HepG2 (cell line): Measurements from ENCODE around the gene ACRBP. TPM values are rescaled to one million over a fixed set of nuclear protein-coding genes. Genes with fewer than 3 reads are reported as not detected.
A peak's percentile ranks its signal among the peaks of the same experiment; 100 is the strongest.

ENCODE experiments used
- AHDC1 ChIP-seq: sonication (generic); formaldehyde crosslinking; IDR thresholded peaks from 2 replicates; pipeline ENCODE4 v1.5.1; 2020; ENCODE audit warnings: mild to moderate bottlenecking, missing genetic modification reagents, borderline replicate concordance
- CCAR2 ChIP-seq: fragments of 200-400 bp; formaldehyde crosslinking; optimal IDR thresholded peaks from 2 replicates; pipeline ENCODE3; 2018; ENCODE audit warnings: low read depth, mild to moderate bottlenecking, low read length, moderate library complexity
- GATA4 ChIP-seq: sonication (generic); IDR thresholded peaks from 2 replicates; pipeline ENCODE4 v1.6.1; 2016; ENCODE audit warnings: antibody characterized with exemption, low read depth, borderline replicate concordance
- PATZ1 ChIP-seq: sonication (generic); formaldehyde crosslinking; IDR thresholded peaks from 2 replicates; pipeline ENCODE4 v1.4.0; 2020; ENCODE audit warnings: missing genetic modification reagents
- RFXANK ChIP-seq: IDR thresholded peaks from 2 replicates; pipeline ENCODE4 v1.6.1; 2016
- SIX4 ChIP-seq: sonication (generic); formaldehyde crosslinking; IDR thresholded peaks from 2 replicates; pipeline ENCODE4 v1.4.0; 2020; ENCODE audit warnings: missing genetic modification reagents
- SPEN ChIP-seq: sonication (generic); formaldehyde crosslinking; IDR thresholded peaks from 2 replicates; pipeline ENCODE4 v1.5.1; 2020; ENCODE audit warnings: low read depth, mild to moderate bottlenecking, missing genetic modification reagents
- SRSF1 ChIP-seq: fragments of 200-400 bp; formaldehyde crosslinking; optimal IDR thresholded peaks from 2 replicates; pipeline ENCODE3; 2017; ENCODE audit warnings: mild to moderate bottlenecking, low read depth, low read length, moderate library complexity
- TFDP2 ChIP-seq: sonication (generic); formaldehyde crosslinking; IDR thresholded peaks from 2 replicates; pipeline ENCODE4 v1.4.0; 2020; ENCODE audit warnings: missing genetic modification reagents
- ZFY ChIP-seq: sonication (generic); formaldehyde crosslinking; IDR thresholded peaks from 2 replicates; pipeline ENCODE4 v1.4.0; 2020; ENCODE audit warnings: missing genetic modification reagents
- ZNF256 ChIP-seq: sonication (generic); formaldehyde crosslinking; conservative IDR thresholded peaks from 2 replicates; pipeline ENCODE4 v1.4.0; 2020; ENCODE audit warnings: missing genetic modification reagents
- ZNF263 ChIP-seq: sonication (generic); formaldehyde crosslinking; IDR thresholded peaks from 2 replicates; pipeline ENCODE4 v1.4.0; 2020; ENCODE audit warnings: missing genetic modification reagents
- ZNF563 ChIP-seq: sonication (generic); formaldehyde crosslinking; IDR thresholded peaks from 2 replicates; pipeline ENCODE4 v1.8.0; 2022; ENCODE audit warnings: mild to moderate bottlenecking, moderate library complexity, missing genetic modification reagents
- ZNF616 ChIP-seq: sonication (generic); formaldehyde crosslinking; IDR thresholded peaks from 2 replicates; pipeline ENCODE4 v1.5.0; 2020; ENCODE audit warnings: low read depth, mild to moderate bottlenecking, missing genetic modification reagents
- ZNF660 ChIP-seq: sonication (generic); formaldehyde crosslinking; IDR thresholded peaks from 2 replicates; pipeline ENCODE4 v1.5.1; 2020; ENCODE audit warnings: mild to moderate bottlenecking, low read depth, missing genetic modification reagents, borderline replicate concordance
- ZNF713 ChIP-seq: sonication (generic); formaldehyde crosslinking; IDR thresholded peaks from 2 replicates; pipeline ENCODE4 v1.4.0; 2020; ENCODE audit warnings: mild to moderate bottlenecking, missing genetic modification reagents
- ZNF773 ChIP-seq: sonication (generic); formaldehyde crosslinking; IDR thresholded peaks from 2 replicates; pipeline ENCODE4 v1.4.0; 2020; ENCODE audit warnings: missing genetic modification reagents, borderline replicate concordance
- ZUFSP ChIP-seq: sonication (generic); formaldehyde crosslinking; IDR thresholded peaks from 2 replicates; pipeline ENCODE4 v1.9.0; 2021; ENCODE audit warnings: missing genetic modification reagents, mild to moderate bottlenecking, borderline replicate concordance
- polyA plus RNA-seq, 8 experiments: library from polyadenylated mRNA; depleted of rRNA in 3 of 8; stranded (reverse) in 7 of 8; unstranded in 1 of 8; fragments of >200 nt; fragmentation: Illumina TruSeq in 4 of 8; extraction: Trizol in 4 of 8; gene quantifications; 2 replicates each; pipeline versions ENCODE4 v1.2.1 to v1.2.3, GENCODE V29; 2011 to 2016; ENCODE audit warnings: low read depth in 4 of 8, missing spikeins in 1 of 8, mixed read lengths in 1 of 8; ENCODE audit not compliant: insufficient read depth in 1 of 8
- total RNA-seq, 5 experiments: library from RNA; depleted of rRNA; stranded (reverse); fragments of >200 nt; fragmentation: Illumina TruSeq; extraction: Trizol; gene quantifications; 2 replicates each; pipeline ENCODE4 v1.2.3, GENCODE V29; 2016; ENCODE audit warnings: low read depth in 1 of 5

The ACRBP gene
- total and polyA plus RNA-seq, 2 of the 13 experiments (the other 11 are each of a cell fraction or from before 2014, with no cell fraction given) = 0.46 TPM; not detected in 1

- TF ChIP-seq SRSF1 (peak; percentile 60), SIX4 (CRISPR knock-in tag) (peak; percentile 38; the same call in 1 of the 2 replicates), RFXANK (CRISPR knock-in tag) (0 out of 2 replicates have a peak, but pooled peaks have one; percentile 54), ZFY (CRISPR knock-in tag) (peak; percentile 72), ZNF713 (no peak), AHDC1 (CRISPR knock-in tag) (no peak), GATA4 (no peak), ZNF660 (CRISPR knock-in tag) (no peak), SPEN (CRISPR knock-in tag) (no peak; the same call in 1 of the 2 replicates), ZNF773 (CRISPR knock-in tag) (no peak), ZUFSP (CRISPR knock-in tag) (no peak), TFDP2 (CRISPR knock-in tag) (peak; percentile 96), ZNF616 (no peak), ZNF263 (CRISPR knock-in tag) (no peak; the same call in 1 of the 2 replicates), PATZ1 (CRISPR knock-in tag) (peak; percentile 83), CCAR2 (no peak), ZNF563 (no peak), ZNF256 (CRISPR knock-in tag) (no peak)
Measured at GRCh38 chr12:6662906-6663742, 15.9 kb upstream of the ACRBP start, which contains the start of gene ING4 (continued).
